Right lung (tissue), 5 donors: ENCODE measurements around the gene CGREF1. TPM values are rescaled to one million over a fixed set of nuclear protein-coding genes. Genes with fewer than 3 reads are reported as not detected.

ENCODE experiments used
- polyA plus RNA-seq, 5 donors: library from polyadenylated mRNA; unstranded; fragments of 120-200 nt; gene quantifications; one replicate each; pipeline versions ENCODE4 v1.2.1 to v1.2.3, GENCODE V29; 2013; ENCODE audit warnings: inconsistent platforms in 1 of 5, low replicate concordance in 1 of 5; ENCODE audit not compliant: insufficient read length in 5 of 5, insufficient read depth in 1 of 5

Gene CGREF1
- polyA plus RNA-seq, 5 donors: 0.28 to 0.55 (median 0.41) TPM

Other genes starting within 250 kb of the CGREF1 start
- gene MAPRE3, start 148.5 kb downstream of the CGREF1 start, polyA plus RNA-seq: 10 to 100 TPM in 2 of 5 donors, 1 to 10 TPM in 3; 6.2 to 13.6 (median 9.2) TPM
- gene TMEM214, start 86.2 kb downstream of the CGREF1 start, polyA plus RNA-seq: 10 to 100 TPM; 56.8 to 89.2 (median 75.8) TPM
- 10 to 100 TPM; 45.6 to 55.3 (median 53.8) TPM for gene AGBL5, start 67.5 kb downstream of the CGREF1 start, polyA plus RNA-seq
- 100 to 1,000 TPM; 250 to 316 (median 260) TPM for gene OST4, start 47.5 kb downstream of the CGREF1 start, polyA plus RNA-seq
- gene EMILIN1, start 40.5 kb downstream of the CGREF1 start, polyA plus RNA-seq: 100 to 1,000 TPM; 120 to 341 (median 140) TPM
- gene KHK, start 32.4 kb downstream of the CGREF1 start, polyA plus RNA-seq: 1 to 10 TPM; 4.2 to 6.7 (median 4.9) TPM
- 1 to 10 TPM in 3 of 5 donors, under 1 TPM in 2; 0.61 to 2.2 (median 1.0) TPM for gene ABHD1, start 4.7 kb upstream of the CGREF1 start, polyA plus RNA-seq
- 10 to 100 TPM; 32.5 to 43.8 (median 40.0) TPM for gene PREB, start 15.5 kb upstream of the CGREF1 start, polyA plus RNA-seq
- gene PRR30, start 20.3 kb upstream of the CGREF1 start, polyA plus RNA-seq: not detected
- under 1 TPM; 0.06 to 0.15 (median 0.12) TPM for gene TCF23, start 29.9 kb upstream of the CGREF1 start, polyA plus RNA-seq
- 100 to 1,000 TPM; 125 to 154 (median 136) TPM for gene ATRAID, start 92.9 kb upstream of the CGREF1 start, polyA plus RNA-seq
- 10 to 100 TPM; 24.7 to 38.8 (median 28.7) TPM for gene SLC5A6, start 93.1 kb upstream of the CGREF1 start, polyA plus RNA-seq
- gene CAD, start 98.2 kb upstream of the CGREF1 start, polyA plus RNA-seq: 10 to 100 TPM; 31.5 to 53.7 (median 35.7) TPM
- gene SLC30A3, start 143.9 kb upstream of the CGREF1 start, polyA plus RNA-seq: under 1 TPM; 0.24 to 0.61 (median 0.51) TPM
- under 1 TPM in 4 of 5 donors, not detected in 1; 0.14 to 0.53 (median 0.30) TPM for gene DNAJC5G, start 156.3 kb upstream of the CGREF1 start, polyA plus RNA-seq
- gene TRIM54, start 163.3 kb upstream of the CGREF1 start, polyA plus RNA-seq: 1 to 10 TPM in 1 of 5 donors, under 1 TPM in 1, not detected in 3; 0.13 to 4.3 TPM
- 1 to 10 TPM; 1.1 to 3.4 (median 1.9) TPM for gene UCN, start 189.3 kb upstream of the CGREF1 start, polyA plus RNA-seq
- gene MPV17, start 204.0 kb upstream of the CGREF1 start, polyA plus RNA-seq: 100 to 1,000 TPM in 1 of 5 donors, 10 to 100 TPM in 4; 80.7 to 114 (median 92.8) TPM
- gene GTF3C2, start 237.6 kb upstream of the CGREF1 start, polyA plus RNA-seq: 10 to 100 TPM; 55.7 to 65.1 (median 61.3) TPM